WTC11 (cell line): ENCODE data around the gene NTSR1.

Source experiments
- ATF6 ChIP-seq: sonication (generic); formaldehyde crosslinking; IDR thresholded peaks from 2 replicates; pipeline ENCODE4 v1.8.1; 2023; ENCODE audit warnings: mild to moderate bottlenecking, missing genetic modification reagents
- CBFB ChIP-seq: sonication (generic); formaldehyde crosslinking; IDR thresholded peaks from 2 replicates; pipeline ENCODE4 v1.8.1; 2022; ENCODE audit warnings: mild to moderate bottlenecking, low read depth, missing genetic modification reagents
- CTCF ChIP-seq: fragments of 200-600 bp; IDR thresholded peaks from 2 replicates; pipeline ENCODE4 v1.8.0; 2022; ENCODE audit warnings: antibody characterized with exemption
- FOXP1 ChIP-seq: sonication (generic); formaldehyde crosslinking; IDR thresholded peaks from 2 replicates; pipeline ENCODE4 v1.8.0; 2022; ENCODE audit warnings: missing genetic modification reagents, mild to moderate bottlenecking, moderate library complexity, borderline replicate concordance
- FOXP4 ChIP-seq: sonication (generic); formaldehyde crosslinking; IDR thresholded peaks from 2 replicates; pipeline ENCODE4 v1.8.0; 2022; ENCODE audit warnings: mild to moderate bottlenecking, missing genetic modification reagents
- GABPB1 ChIP-seq: sonication (generic); formaldehyde crosslinking; IDR thresholded peaks from 2 replicates; pipeline ENCODE4 v1.8.1; 2023; ENCODE audit warnings: mild to moderate bottlenecking, missing genetic modification reagents
- MAX ChIP-seq: sonication (generic); formaldehyde crosslinking; IDR thresholded peaks from 2 replicates; pipeline ENCODE4 v1.8.0; 2022; ENCODE audit warnings: mild to moderate bottlenecking, missing genetic modification reagents
- MLX ChIP-seq: sonication (generic); formaldehyde crosslinking; IDR thresholded peaks from 2 replicates; pipeline ENCODE4 v1.8.1; 2023; ENCODE audit warnings: mild to moderate bottlenecking, missing genetic modification reagents, moderate library complexity
- NR3C1 ChIP-seq: sonication (generic); formaldehyde crosslinking; conservative IDR thresholded peaks from 2 replicates; pipeline ENCODE4 v1.8.1; 2023; ENCODE audit warnings: low read depth, mild to moderate bottlenecking, missing genetic modification reagents
- STAT6 ChIP-seq: sonication (generic); formaldehyde crosslinking; conservative IDR thresholded peaks from 2 replicates; pipeline ENCODE4 v1.8.1; 2023; ENCODE audit warnings: mild to moderate bottlenecking, low read depth, missing genetic modification reagents, moderate library complexity
- TEAD1 ChIP-seq: sonication (generic); formaldehyde crosslinking; IDR thresholded peaks from 2 replicates; pipeline ENCODE4 v1.8.0; 2022; ENCODE audit warnings: mild to moderate bottlenecking, missing genetic modification reagents
- TEAD4 ChIP-seq: sonication (generic); formaldehyde crosslinking; IDR thresholded peaks from 2 replicates; pipeline ENCODE4 v1.8.0; 2022; ENCODE audit warnings: mild to moderate bottlenecking, missing genetic modification reagents
- ZNF416 ChIP-seq: fragments of 250-450 bp; sonication (Bioruptor Pico); IDR thresholded peaks from 2 replicates; pipeline ENCODE4 v1.9.0; 2021; ENCODE audit warnings: mild to moderate bottlenecking, inconsistent platforms

GRCh38 chr20:62723351-62723750 is 14.7 kb downstream of the NTSR1 start:
- TF ChIP-seq GABPB1 (CRISPR knock-in tag) (no peak), CTCF (no peak), FOXP1 (CRISPR knock-in tag) (no peak), TEAD4 (CRISPR knock-in tag) (no peak), ZNF416 (no peak), MAX (CRISPR knock-in tag) (no peak), STAT6 (CRISPR knock-in tag) (no peak), NR3C1 (CRISPR knock-in tag) (no peak), FOXP4 (CRISPR knock-in tag) (no peak), CBFB (CRISPR knock-in tag) (no peak), TEAD1 (CRISPR knock-in tag) (no peak), ATF6 (CRISPR knock-in tag) (no peak), MLX (no peak)
